Body of pancreas (tissue), 4 donors: ENCODE data around the gene PNPLA7. TPM values are rescaled to one million over a fixed set of nuclear protein-coding genes. Genes with fewer than 3 reads are reported as not detected.
A peak's percentile ranks its signal among the peaks of the same experiment; 100 is the strongest.

Experiments used
- ATAC-seq: fragments of 150-250 bp; one replicate; pipeline ENCODE4 v1.9.1; 2016
- DNase-seq, 4 donors: peaks; one replicate each; pipeline ENCODE4 v3.0.0-alpha.2; 2019
- H3K27ac ChIP-seq, 4 donors: fragments of 200-600 bp; sonication (generic); 1 replicate in 3 of 4; 2 replicates in 1 of 4; pipeline versions ENCODE4 v1.5.1 to v1.6.1; 2016 to 2019; ENCODE audit warnings: mild to moderate bottlenecking in 1 of 4, mixed read lengths in 1 of 4, moderate library complexity in 1 of 4
- H3K27me3 ChIP-seq, 2 donors: fragments of 200-600 bp; sonication (generic); one replicate each; pipeline ENCODE4 v1.6.0; 2016; ENCODE audit warnings: mild to moderate bottlenecking in 1 of 2
- H3K36me3 ChIP-seq, 2 donors: fragments of 200-600 bp; sonication (generic); replicated peaks in 1 of 2; 2 replicates each; pipeline ENCODE4 v1.5.1; 2016; ENCODE audit warnings: low read depth in 2 of 2; ENCODE audit not compliant: insufficient read depth in 1 of 2
- H3K4me1 ChIP-seq: fragments of 200-600 bp; sonication (generic); one replicate; pipeline ENCODE4 v1.6.0; 2016
- H3K4me3 ChIP-seq, 2 donors: fragments of 200-600 bp; sonication (generic); 1 replicate in 1 of 2; 2 replicates in 1 of 2; pipeline ENCODE4 v1.5.1; 2016 to 2019
- H3K9me3 ChIP-seq, 3 donors: fragments of 200-600 bp; sonication (generic); 1 replicate in 2 of 3; 2 replicates in 1 of 3; pipeline ENCODE4 v1.5.1; 2016
- CTCF ChIP-seq, 7 experiments: fragments of 450-650 bp in 4 of 7; fragments of 200-600 bp in 3 of 7; sonication (generic) in 3 of 7; IDR thresholded peaks; one replicate each; pipeline ENCODE4 v1.5.1; 2016 to 2019; ENCODE audit warnings: antibody characterized with exemption in 7 of 7
- POLR2A ChIP-seq, 3 donors: fragments of 450-650 bp; IDR thresholded peaks; one replicate each; pipeline ENCODE4 v1.6.1; 2016; ENCODE audit warnings: antibody characterized with exemption in 3 of 3, mild to moderate bottlenecking in 2 of 3
- WGBS, 2 donors: methylation state at CpG; one replicate each; pipeline ENCODE4 v1.1.5; 2017; 5-methylcytosine and 5-hydroxymethylcytosine counted together
- intact Hi-C: fragments of 100-400 bp; cut with DNase I; formaldehyde crosslinking; loops from one replicate; pipeline ENCODE4 v1.15.1; 2023
- total RNA-seq, 2 donors: library from RNA; depleted of rRNA; stranded (reverse); fragments of >200 nt; gene quantifications; one replicate each; pipeline ENCODE4 v1.1.0, GENCODE V29; 2016

The PNPLA7 gene
- total RNA-seq, 2 donors from 2014 or later = 16.1 to 27.7 TPM

GRCh38 chr9:137545123-137545522 lies 5.1 kb downstream of the PNPLA7 start:
- H3K27ac ChIP-seq = peak overlapping the region in 1 of 4 donors; percentile 11
- peak in 2 of 4 donors; percentile 31 to 53 for DNase-seq
- TF ChIP-seq POLR2A (IDR thresholded peaks at IDR 0.05) = no peak
- no peak for TF ChIP-seq CTCF (IDR thresholded peaks at IDR 0.05)
- no peaks in the 10 kb centered on the region for H3K27me3 ChIP-seq
- WGBS, 2 donors = 58 to 79% methylated on average over 5 to 9 of the region's 10 CpGs
- ATAC-seq = no peak
- no peaks in the 10 kb centered on the region for H3K9me3 ChIP-seq
- H3K4me1 ChIP-seq = peaks cover 26% of the 10 kb centered on the region
- intact Hi-C loops = no loop called here
- H3K36me3 ChIP-seq = no peaks in the 10 kb centered on the region
- no peak overlapping the region for H3K4me3 ChIP-seq

- TF ChIP-seq POLR2A (IDR thresholded peaks at IDR 0.05) (no peak), CTCF (IDR thresholded peaks at IDR 0.05) (no peak)
- H3K27me3 ChIP-seq = no peaks in the 10 kb centered on the region
- intact Hi-C loops = no loop called here
- 74 to 90% methylated on average over 12 of the region's 12 CpGs for WGBS, 2 donors
- no peak overlapping the region for H3K4me3 ChIP-seq
- H3K27ac ChIP-seq = no peak overlapping the region
- no peaks in the 10 kb centered on the region for H3K36me3 ChIP-seq
- ATAC-seq = peak; percentile 40
- DNase-seq = peak in 1 of 4 donors; percentile 44
- H3K4me1 ChIP-seq = peaks cover 18% of the 10 kb centered on the region
- no peaks in the 10 kb centered on the region for H3K9me3 ChIP-seq
Measured at GRCh38 chr9:137544176-137544760, 5.9 kb downstream of the PNPLA7 start.

- ATAC-seq (no peak), DNase-seq (no peak)
- Histone ChIP-seq H3K9me3 (no peaks in the 10 kb centered on the region), H3K27me3 (no peaks in the 10 kb centered on the region), H3K27ac (no peak overlapping the region), H3K36me3 (no peaks in the 10 kb centered on the region), H3K4me3 (no peak overlapping the region), H3K4me1 (peaks cover 9% of the 10 kb centered on the region)
- 92 to 96% methylated on average over 5 to 25 of the region's 25 CpGs for WGBS, 2 donors
- intact Hi-C loops = no loop called here
- no peak for TF ChIP-seq CTCF (IDR thresholded peaks at IDR 0.05)
- no peak for TF ChIP-seq POLR2A (IDR thresholded peaks at IDR 0.05)
Measured at GRCh38 chr9:137543237-137543963, 6.8 kb downstream of the PNPLA7 start.

- 89 to 90% methylated on average over 15 to 20 of the region's 20 CpGs for WGBS, 2 donors
- DNase-seq (no peak), ATAC-seq (no peak)
- H3K27me3 ChIP-seq = no peaks in the 10 kb centered on the region
- H3K4me3 ChIP-seq = no peak overlapping the region
- H3K9me3 ChIP-seq = no peaks in the 10 kb centered on the region
- H3K27ac ChIP-seq = no peak overlapping the region
- TF ChIP-seq POLR2A (IDR thresholded peaks at IDR 0.05) (no peak), CTCF (IDR thresholded peaks at IDR 0.05) (no peak)
- intact Hi-C loops = no loop called here
- no peaks in the 10 kb centered on the region for H3K4me1 ChIP-seq
- no peaks in the 10 kb centered on the region for H3K36me3 ChIP-seq
Measured at GRCh38 chr9:137542486-137542885, 7.7 kb downstream of the PNPLA7 start.
